Measurements from ENCODE around the gene BRD3. TPM values are rescaled to one million over a fixed set of nuclear protein-coding genes. Genes with fewer than 3 reads are reported as not detected.

Gene BRD3
- total RNA-seq, 1 donor from 2014 or later: 28.6 TPM

- no peak for DNase-seq (ENCODE audit: low spot score)
Observed at GRCh38 chr9:134025606-134026541, 42.0 kb downstream of the BRD3 start.

GRCh38 chr9:134024828-134025605 is 42.8 kb downstream of the BRD3 start, which contains the start of gene BRD3OS:
Gene BRD3OS (plus strand): TSS chr9:134025481. CDS start chr9:134026748, 1,267 bp downstream.
- peak; percentile 98 for DNase-seq (ENCODE audit: low spot score)

- DNase-seq (ENCODE audit: low spot score): no peak
Observed at GRCh38 chr9:134024214-134024792, 43.5 kb downstream of the BRD3 start.

- no peak for DNase-seq (ENCODE audit: low spot score)
Observed at GRCh38 chr9:134014946-134015345, 52.9 kb downstream of the BRD3 start.

GRCh38 chr9:134011401-134011800 is 56.4 kb downstream of the BRD3 start:
- DNase-seq (ENCODE audit: low spot score): no peak

GRCh38 chr9:134010310-134011173 is 57.3 kb downstream of the BRD3 start:
- DNase-seq (ENCODE audit: low spot score): no peak

GRCh38 chr9:134007571-134007970 is 60.3 kb downstream of the BRD3 start:
- DNase-seq (ENCODE audit: low spot score): no peak

GRCh38 chr9:134007150-134007549 is 60.7 kb downstream of the BRD3 start:
- no peak for DNase-seq (ENCODE audit: low spot score)

GRCh38 chr9:134005381-134005780 is 62.4 kb downstream of the BRD3 start:
- DNase-seq (ENCODE audit: low spot score): no peak

- DNase-seq (ENCODE audit: low spot score): no peak
Observed at GRCh38 chr9:134004881-134005280, 62.9 kb downstream of the BRD3 start.

- DNase-seq (ENCODE audit: low spot score): no peak
Observed at GRCh38 chr9:134004131-134004873, 63.5 kb downstream of the BRD3 start.

GRCh38 chr9:134003237-134003636 is 64.6 kb downstream of the BRD3 start:
- no peak for DNase-seq (ENCODE audit: low spot score)

GRCh38 chr9:134002796-134003195 is 65.0 kb downstream of the BRD3 start:
- no peak for DNase-seq (ENCODE audit: low spot score)

GRCh38 chr9:133999851-134000265 is 68.0 kb downstream of the BRD3 start:
- no peak for DNase-seq (ENCODE audit: low spot score)

- no peak for DNase-seq (ENCODE audit: low spot score)
Observed at GRCh38 chr9:133998915-133999595, 68.8 kb downstream of the BRD3 start.

- DNase-seq (ENCODE audit: low spot score): no peak
Observed at GRCh38 chr9:133997584-133997983, 70.2 kb downstream of the BRD3 start.

- no peak for DNase-seq (ENCODE audit: low spot score)
Observed at GRCh38 chr9:133996531-133997520, 71.0 kb downstream of the BRD3 start.

All from mesenteric fat pad (tissue), 1 donor.